Stimulated activated effector memory CD8-positive, alpha-beta T cell treated with anti-CD3 and anti-CD28 coated beads, Interleukin-12 subunit alpha, Interleukin-12 subunit beta, amount 100 ng/mL, for 72 hours (primary cell): ENCODE measurements around the gene FOXN1.
A peak's percentile ranks its signal among the peaks of the same experiment; 100 is the strongest.

Source experiments
- ATAC-seq: fragments of 150-1000 bp; cut with Tn5 transposase; 2 replicates; pipeline ENCODE4 v1.10.0; 2021
- DNase-seq, 2 donors: peaks; one replicate each; pipeline ENCODE4 v3.0.0; 2021 to 2022; ENCODE audit warnings: low spot score in 2 of 2
- H3K27ac Mint-ChIP-seq: one replicate; pipeline ENCODE4 v1.8.0; 2022; ENCODE audit warnings: mild to moderate bottlenecking, mixed read lengths
- H3K36me3 Mint-ChIP-seq: one replicate; pipeline ENCODE4 v1.8.0; 2022; ENCODE audit warnings: mild to moderate bottlenecking, mixed read lengths
- H3K4me1 Mint-ChIP-seq: one replicate; pipeline ENCODE4 v1.8.0; 2022; ENCODE audit warnings: mixed read lengths
- H3K4me3 Mint-ChIP-seq: one replicate; pipeline ENCODE4 v1.8.0; 2022; ENCODE audit warnings: mild to moderate bottlenecking, mixed read lengths
- H3K9me3 Mint-ChIP-seq: one replicate; pipeline ENCODE4 v1.8.0; 2022; ENCODE audit warnings: mixed read lengths

Gene FOXN1

GRCh38 chr17:28524476-28525424 lies 18.6 kb downstream of the FOXN1 start:
- Mint-ChIP-seq H3K36me3 (no peaks in the 10 kb centered on the region), H3K27ac (no peak overlapping the region), H3K4me1 (no peaks in the 10 kb centered on the region), H3K4me3 (no peak overlapping the region), H3K9me3 (no peaks in the 10 kb centered on the region)
- ATAC-seq (no peak), DNase-seq (no peak)

GRCh38 chr17:28526381-28526780 lies 20.2 kb downstream of the FOXN1 start:
- ATAC-seq (no peak), DNase-seq (no peak)
- no peak overlapping the region for H3K4me3 Mint-ChIP-seq
- H3K4me1 Mint-ChIP-seq: no peaks in the 10 kb centered on the region
- H3K36me3 Mint-ChIP-seq: no peaks in the 10 kb centered on the region
- H3K27ac Mint-ChIP-seq: peak overlapping the region; percentile 68
- H3K9me3 Mint-ChIP-seq: no peaks in the 10 kb centered on the region

DNA sequence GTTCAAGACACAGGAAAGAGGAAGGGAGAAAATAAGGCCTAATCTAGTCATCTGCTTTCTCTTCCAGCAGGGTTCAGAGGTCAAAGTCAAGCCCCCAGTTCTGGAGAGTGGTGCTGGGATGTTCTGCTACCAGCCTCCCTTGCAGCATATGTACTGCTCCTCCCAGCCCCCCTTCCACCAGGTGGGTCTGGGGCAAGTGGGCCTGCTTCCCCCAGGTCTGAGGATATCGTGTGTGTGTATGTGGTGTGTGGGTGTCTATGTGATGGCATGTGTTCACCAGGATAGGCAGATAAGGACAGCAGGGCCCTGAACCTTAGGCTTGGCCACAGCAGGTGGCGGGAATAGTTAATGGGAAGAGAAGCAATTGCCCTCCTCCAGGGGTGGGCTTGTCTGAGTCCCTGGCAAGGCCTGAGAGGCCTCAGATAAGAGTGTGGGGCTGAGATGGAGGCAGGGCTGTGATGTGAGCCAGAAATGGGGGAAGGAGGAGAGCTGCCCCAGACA lies 21.1 kb downstream of the FOXN1 start:
- H3K9me3 Mint-ChIP-seq: no peaks in the 10 kb centered on the region
- H3K4me1 Mint-ChIP-seq: no peaks in the 10 kb centered on the region
- DNase-seq (no peak), ATAC-seq (no peak)
- no peak overlapping the region for H3K4me3 Mint-ChIP-seq
- no peaks in the 10 kb centered on the region for H3K36me3 Mint-ChIP-seq
- H3K27ac Mint-ChIP-seq: no peak overlapping the region

DNA sequence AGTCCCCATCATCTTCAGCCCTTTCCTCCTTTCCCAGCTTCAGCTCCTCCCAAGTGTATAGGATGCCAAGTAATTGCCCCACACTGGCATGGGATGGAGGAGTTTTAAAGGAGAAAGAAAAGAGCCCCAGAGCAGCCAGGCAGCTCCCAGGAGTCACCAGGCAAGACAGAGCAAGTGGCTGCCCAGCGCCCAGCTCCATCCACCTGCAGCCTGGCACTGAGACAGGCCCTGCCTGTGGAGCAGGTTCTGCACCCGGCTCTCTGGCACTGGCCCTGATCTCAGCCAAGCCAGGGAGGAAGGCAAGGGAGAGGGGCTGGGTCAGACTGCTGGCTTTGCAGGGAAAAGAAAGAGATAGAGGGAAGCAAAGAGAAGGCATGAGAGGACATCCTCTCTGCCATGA lies 21.7 kb downstream of the FOXN1 start:
- Mint-ChIP-seq H3K36me3 (no peaks in the 10 kb centered on the region), H3K27ac (peak overlapping the region; percentile 32), H3K4me1 (no peaks in the 10 kb centered on the region), H3K9me3 (no peaks in the 10 kb centered on the region), H3K4me3 (no peak overlapping the region)
- DNase-seq (no peak), ATAC-seq (no peak)

DNA sequence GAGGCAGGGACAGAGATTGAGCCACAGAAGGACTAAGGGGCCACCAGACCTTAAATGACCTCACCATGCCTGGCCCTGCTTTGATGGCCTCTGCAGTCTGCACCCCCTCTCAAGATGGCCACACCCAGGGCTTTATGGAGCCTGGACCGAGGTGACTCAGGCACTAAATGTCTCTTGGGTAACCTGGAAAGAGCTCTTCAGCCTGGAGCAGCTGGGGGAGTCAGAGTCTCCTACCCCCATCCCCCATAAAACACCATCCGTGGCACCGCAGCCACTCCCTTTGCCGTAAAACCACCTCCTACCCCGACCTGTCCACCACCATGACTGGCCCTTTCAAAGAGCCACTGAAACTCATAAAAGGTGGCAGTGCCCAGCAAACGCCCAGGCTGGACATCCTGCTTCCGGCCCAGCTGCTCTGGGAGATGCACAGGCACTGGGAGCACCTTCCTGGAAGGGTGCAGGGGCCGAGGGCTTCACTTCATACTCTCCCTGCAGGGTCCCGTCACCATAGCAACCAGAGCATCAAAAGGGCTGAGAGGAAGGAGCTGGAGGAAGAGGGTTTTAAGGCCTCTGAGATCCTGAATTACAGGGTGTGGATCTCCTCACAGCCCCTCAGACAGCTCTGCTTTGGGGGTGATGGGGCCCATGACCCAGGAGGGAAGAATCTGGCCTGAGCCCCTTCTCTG lies 22.3 kb downstream of the FOXN1 start:
- DNase-seq: no peak
- Mint-ChIP-seq H3K9me3 (no peaks in the 10 kb centered on the region), H3K4me3 (no peak overlapping the region), H3K27ac (peak overlapping the region; percentile 32), H3K36me3 (no peaks in the 10 kb centered on the region), H3K4me1 (peaks cover 2% of the 10 kb centered on the region)
- ATAC-seq: no peak

DNA sequence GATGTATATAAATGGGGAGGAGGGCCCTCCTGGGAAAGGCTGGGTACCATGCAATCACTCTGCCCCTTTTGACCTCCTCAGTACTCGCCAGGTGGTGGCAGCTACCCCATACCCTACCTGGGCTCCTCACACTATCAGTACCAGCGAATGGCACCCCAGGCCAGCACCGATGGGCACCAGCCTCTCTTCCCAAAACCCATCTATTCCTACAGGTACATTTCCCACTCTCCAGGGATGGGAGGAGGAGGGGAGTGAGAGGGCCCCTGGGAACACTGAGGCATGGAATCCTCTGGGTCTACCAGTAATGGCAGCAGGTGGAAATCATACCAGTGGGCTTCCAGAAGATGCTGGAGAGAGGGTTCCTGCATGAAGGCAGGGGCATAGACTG lies 22.9 kb downstream of the FOXN1 start:
- Mint-ChIP-seq H3K4me1 (peaks cover 5% of the 10 kb centered on the region), H3K36me3 (no peaks in the 10 kb centered on the region), H3K9me3 (no peaks in the 10 kb centered on the region), H3K4me3 (no peak overlapping the region), H3K27ac (no peak overlapping the region)
- no peak for DNase-seq
- no peak for ATAC-seq

DNA sequence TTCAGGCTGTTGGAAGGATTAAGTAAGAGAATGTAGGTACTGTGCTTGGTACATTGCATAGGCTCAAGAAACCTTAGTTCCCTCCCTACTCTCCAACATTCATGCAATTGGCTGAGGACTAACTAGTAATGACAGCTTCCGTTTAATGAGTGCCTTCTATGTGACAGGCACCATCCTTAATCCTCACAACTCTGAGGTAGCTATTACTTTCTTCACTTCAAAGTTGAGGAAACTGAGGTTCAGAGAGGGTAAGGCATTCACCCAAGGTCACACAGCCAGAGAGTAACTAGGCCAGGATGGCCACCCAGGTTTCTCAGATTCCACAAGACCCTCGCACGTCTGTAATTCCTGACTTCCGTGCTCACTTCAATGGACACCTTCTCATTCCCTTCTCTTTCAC lies 24.1 kb downstream of the FOXN1 start:
- no peak for DNase-seq
- Mint-ChIP-seq H3K9me3 (no peaks in the 10 kb centered on the region), H3K4me1 (peaks cover 5% of the 10 kb centered on the region), H3K36me3 (no peaks in the 10 kb centered on the region), H3K4me3 (no peak overlapping the region), H3K27ac (no peak overlapping the region)
- no peak for ATAC-seq

DNA sequence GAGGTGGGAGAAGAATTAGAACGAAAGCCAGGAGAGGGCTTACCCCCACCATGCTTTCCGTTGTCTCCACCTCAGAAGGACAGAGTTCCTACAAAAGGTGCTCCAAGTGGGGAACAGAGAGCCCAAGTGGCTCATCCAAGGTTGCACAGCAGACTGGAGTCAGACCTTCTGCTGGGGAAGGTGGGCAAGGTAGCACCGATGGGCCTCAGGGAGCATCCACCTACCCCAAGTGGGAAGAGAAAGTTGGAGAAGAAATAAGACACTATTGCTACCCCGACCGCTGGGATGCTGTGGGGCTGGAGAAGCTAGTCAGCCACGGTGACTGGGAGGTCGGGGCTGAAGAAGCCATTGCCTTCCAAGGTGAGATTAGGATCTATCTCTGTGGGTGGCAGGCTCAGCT lies 24.8 kb downstream of the FOXN1 start:
- peaks cover 5% of the 10 kb centered on the region for H3K4me1 Mint-ChIP-seq

GRCh38 chr17:28532050-28532960 lies 26.2 kb downstream of the FOXN1 start:
- H3K9me3 Mint-ChIP-seq: no peaks in the 10 kb centered on the region

More for the DNA sequence above, 24.8 kb downstream of the FOXN1 start:
- Mint-ChIP-seq H3K36me3 (no peaks in the 10 kb centered on the region), H3K4me3 (no peak overlapping the region), H3K9me3 (no peaks in the 10 kb centered on the region), H3K27ac (no peak overlapping the region)
- DNase-seq (no peak), ATAC-seq (no peak)

DNA sequence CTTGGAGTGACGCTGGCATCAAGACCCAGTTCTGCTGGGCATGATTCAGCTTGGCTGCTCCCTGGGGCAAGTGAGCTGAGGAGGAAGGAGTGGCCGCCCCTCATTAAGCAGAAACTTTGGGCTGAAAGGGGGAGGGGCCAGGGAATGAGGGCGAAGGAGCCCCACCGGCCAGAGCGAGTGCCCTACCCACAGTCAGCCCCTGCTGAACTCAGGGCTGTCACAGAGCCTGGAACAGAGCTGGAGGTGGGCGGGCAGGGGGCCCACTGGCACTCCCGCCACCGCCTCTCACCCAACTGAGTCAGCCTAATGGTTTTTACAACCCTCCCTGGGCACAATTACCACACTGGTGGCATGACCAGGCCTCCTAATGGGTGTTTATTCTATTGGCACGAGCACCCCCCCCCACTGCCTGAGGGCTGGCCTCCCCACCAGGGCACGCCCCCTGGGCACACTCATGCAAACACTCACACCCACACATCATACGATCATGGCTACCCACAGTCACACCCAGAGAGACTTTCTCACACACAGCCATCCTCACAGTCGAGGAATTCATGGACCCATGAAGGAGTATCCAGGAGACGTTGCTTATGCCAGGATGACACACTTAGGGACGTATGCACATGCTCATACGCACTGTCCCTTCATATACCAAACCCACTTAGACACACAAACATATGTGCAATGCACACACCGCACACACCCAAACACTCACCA lies 27.1 kb downstream of the FOXN1 start:
- H3K9me3 Mint-ChIP-seq: no peaks in the 10 kb centered on the region
- H3K4me1 Mint-ChIP-seq: peaks cover 5% of the 10 kb centered on the region
- H3K27ac Mint-ChIP-seq: no peak overlapping the region
- H3K36me3 Mint-ChIP-seq: no peaks in the 10 kb centered on the region
- no peak for DNase-seq
- no peak for ATAC-seq
- no peak overlapping the region for H3K4me3 Mint-ChIP-seq

More at GRCh38 chr17:28532050-28532960, 26.2 kb downstream of the FOXN1 start:
- ATAC-seq (no peak), DNase-seq (no peak)
- peaks cover 5% of the 10 kb centered on the region for H3K4me1 Mint-ChIP-seq
- H3K36me3 Mint-ChIP-seq: no peaks in the 10 kb centered on the region
- H3K4me3 Mint-ChIP-seq: no peak overlapping the region
- no peak overlapping the region for H3K27ac Mint-ChIP-seq

- DNase-seq (no peak), ATAC-seq (no peak)
- Mint-ChIP-seq H3K27ac (peak overlapping the region; percentile 11), H3K4me3 (no peak overlapping the region), H3K4me1 (peaks cover 5% of the 10 kb centered on the region), H3K36me3 (no peaks in the 10 kb centered on the region), H3K9me3 (no peaks in the 10 kb centered on the region)
These were observed 28.7 kb downstream of the FOXN1 start for GRCh38 chr17:28534740-28535375.

DNA sequence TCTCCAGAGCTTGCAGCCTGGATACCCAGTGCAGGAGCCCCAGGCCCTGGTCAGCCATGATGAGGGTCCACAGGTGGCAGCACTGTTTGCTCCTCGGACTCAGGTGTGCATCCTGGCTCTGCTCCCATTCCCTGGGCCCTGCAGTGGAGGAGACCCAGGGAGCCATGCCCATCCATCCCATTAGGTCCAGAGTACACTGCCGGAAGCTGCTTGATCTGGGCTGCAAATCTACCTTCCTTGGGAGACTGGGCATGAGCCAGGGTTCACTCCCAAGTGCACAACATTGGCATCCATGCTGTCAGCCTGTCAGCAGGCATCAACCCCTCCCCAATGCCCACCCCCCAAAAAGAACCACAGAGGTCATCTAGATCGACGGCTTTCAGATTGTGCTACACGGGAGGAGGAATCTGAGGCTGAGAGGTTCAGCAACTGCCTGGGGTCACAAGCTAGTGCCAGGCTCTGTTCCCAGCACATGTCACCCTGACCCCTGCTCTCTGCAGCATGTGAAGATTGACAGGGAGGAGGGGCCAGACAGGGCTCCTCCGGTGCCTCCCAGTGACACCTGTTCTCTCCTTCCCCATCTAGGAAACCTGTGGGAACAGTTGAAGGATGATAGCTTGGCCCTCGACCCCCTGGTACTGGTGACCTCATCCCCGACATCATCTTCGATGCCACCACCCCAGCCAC lies 30.5 kb downstream of the FOXN1 start:
- no peaks in the 10 kb centered on the region for H3K36me3 Mint-ChIP-seq
- DNase-seq (no peak), ATAC-seq (no peak)
- no peak overlapping the region for H3K4me3 Mint-ChIP-seq
- H3K9me3 Mint-ChIP-seq: no peaks in the 10 kb centered on the region
- H3K4me1 Mint-ChIP-seq: peaks cover 5% of the 10 kb centered on the region
- peak overlapping the region; percentile 69 for H3K27ac Mint-ChIP-seq

DNA sequence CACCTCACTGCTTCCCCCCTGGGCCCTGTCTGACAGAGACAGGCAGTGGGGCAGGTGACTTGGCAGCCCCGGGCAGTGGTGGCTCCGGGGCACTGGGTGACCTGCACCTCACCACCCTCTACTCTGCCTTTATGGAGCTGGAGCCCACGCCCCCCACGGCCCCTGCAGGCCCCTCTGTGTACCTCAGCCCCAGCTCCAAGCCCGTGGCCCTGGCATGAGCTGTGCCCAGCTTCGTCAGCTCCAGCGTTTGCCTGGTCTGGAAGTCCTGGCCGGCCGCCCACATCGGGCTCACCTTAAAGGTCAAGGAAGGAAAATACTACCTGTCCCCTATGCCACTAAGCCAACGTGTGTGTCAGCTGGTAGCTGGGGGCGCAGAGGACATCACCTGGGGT lies 31.1 kb downstream of the FOXN1 start:
- Mint-ChIP-seq H3K4me1 (peaks cover 5% of the 10 kb centered on the region), H3K9me3 (no peaks in the 10 kb centered on the region), H3K36me3 (no peaks in the 10 kb centered on the region), H3K27ac (peak overlapping the region; percentile 69), H3K4me3 (no peak overlapping the region)
- ATAC-seq: no peak
- no peak for DNase-seq
